Right ventricle myocardium inferior (tissue), 1 donor: Measurements from ENCODE around the gene ENO2. TPM values are rescaled to one million over a fixed set of nuclear protein-coding genes. Genes with fewer than 3 reads are reported as not detected.
"Not testable (repeated sequence)": the region's sequence is repeated elsewhere in the genome, so short reads cannot be mapped to it uniquely, and the experiment has no call there.

Experiments
- ATAC-seq: fragments of 200-7000 bp; cut with Tn5 transposase; one replicate; pipeline ENCODE4 v1.9.1; 2020; ENCODE audit warnings: mild to moderate bottlenecking, moderate library complexity
- DNase-seq: peaks from one replicate; pipeline ENCODE4 v3.0.0; 2021; ENCODE audit errors: missing footprints
- intact Hi-C: fragments of 100-400 bp; cut with DNase I; formaldehyde crosslinking; loops from one replicate; pipeline ENCODE4 v1.11.0; 2022
- total RNA-seq: library from RNA; stranded (reverse); fragmentation: NEBNext Ultra II Directional; extraction: Animal tissue kit (Norgen Biotek cat#: 25700); gene quantifications from one replicate; pipeline ENCODE4 v1.2.1, GENCODE V29; 2021
- donor health status: DM: no; HTN: yes; CAD: no; lungs with severe emphysema.

Gene ENO2
- total RNA-seq, 1 donor from 2014 or later: 10.2 TPM

GRCh38 chr12:6883252-6883651 is 31.1 kb upstream of the ENO2 start:
- ATAC-seq (no peak), DNase-seq (no peak)
- intact Hi-C loops: no loop called here

- intact Hi-C loops: no loop called here
- ATAC-seq: no peak
- no peak for DNase-seq
Measured at GRCh38 chr12:6883683-6884082, 30.7 kb upstream of the ENO2 start.

DNA sequence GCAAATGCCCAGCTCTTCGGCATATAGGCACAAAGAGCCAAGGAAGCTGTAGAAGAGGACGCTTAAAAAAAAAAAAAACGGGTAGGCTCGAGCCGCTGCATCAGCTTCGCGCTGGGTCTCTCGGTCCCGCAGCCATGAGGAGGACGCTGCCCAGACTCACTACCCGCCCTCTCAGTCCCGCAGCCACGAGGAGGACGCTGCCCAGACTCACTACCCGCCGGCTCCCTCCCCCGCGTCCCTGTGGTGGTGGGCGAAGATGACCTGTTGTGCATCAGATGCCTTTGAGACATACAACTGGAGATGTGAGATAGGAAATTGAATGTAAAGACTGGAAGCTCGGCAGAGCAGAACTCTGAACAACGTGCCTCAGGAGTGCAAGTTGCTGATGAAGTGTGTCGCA is 29.8 kb upstream of the ENO2 start:
- ATAC-seq (no peak), DNase-seq (no peak)
- intact Hi-C loops: no loop called here

DNA sequence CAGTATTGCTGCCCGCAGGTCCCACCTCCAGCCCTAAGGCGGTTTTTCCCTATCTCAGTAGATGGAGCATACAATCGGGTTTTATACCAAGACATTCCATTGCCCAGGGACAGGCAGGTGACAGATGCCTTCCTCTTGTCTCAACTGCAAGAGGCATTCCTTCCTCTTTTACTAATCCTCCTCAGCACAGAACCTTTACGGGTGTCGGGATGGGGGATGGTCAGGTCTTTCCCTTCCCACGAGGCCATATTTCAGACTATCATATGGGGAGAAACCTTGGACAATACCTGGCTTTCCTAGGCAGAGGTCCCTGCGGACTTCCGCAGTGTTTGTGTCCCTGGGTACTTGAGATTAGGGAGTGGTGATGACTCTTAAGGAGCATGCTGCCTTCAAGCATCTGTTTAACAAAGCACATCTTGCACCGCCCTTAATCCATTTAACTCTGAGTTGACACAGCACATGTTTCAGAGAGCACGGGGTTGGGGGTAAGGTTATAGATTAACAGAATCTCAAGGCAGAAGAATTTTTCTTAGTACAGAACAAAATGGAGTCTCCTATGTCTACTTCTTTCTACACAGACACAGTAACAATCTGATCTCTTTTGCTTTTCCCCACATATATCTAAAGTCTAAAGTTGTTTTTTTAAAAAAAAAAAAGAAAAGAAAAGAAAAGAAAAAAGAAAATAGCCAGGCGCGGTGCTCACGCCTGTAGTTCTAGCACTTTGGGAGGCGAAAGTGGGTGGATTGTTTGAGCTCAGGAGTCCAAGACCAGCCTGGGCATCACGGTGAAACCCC is 28.0 kb upstream of the ENO2 start:
- DNase-seq, ATAC-seq, intact Hi-C loops: not testable (repeated sequence)

DNA sequence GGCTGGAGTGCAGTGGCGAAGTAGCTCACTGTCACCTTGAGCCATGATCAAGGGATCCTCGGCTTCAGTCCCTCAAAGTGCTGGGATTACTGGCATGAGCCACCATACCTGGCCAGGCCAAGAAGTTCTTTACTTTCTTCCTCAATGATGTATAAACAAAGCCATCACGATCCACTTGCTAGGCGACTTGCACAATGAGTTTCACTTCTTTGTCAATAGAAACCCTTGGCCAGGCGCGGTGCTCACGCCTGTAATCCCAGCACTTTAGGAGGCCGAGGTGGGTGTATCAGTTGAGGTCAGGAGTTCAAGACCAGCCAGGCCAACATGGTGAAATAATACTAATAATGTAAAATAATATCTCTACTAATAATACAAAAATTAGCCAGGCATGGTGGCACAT is 26.9 kb upstream of the ENO2 start:
- intact Hi-C loops: no loop called here
- no peak for ATAC-seq

GRCh38 chr12:6888360-6888759 is 26.0 kb upstream of the ENO2 start:
- DNase-seq: no peak
- ATAC-seq: no peak
- intact Hi-C loops: no loop called here

More for the DNA sequence above, 26.9 kb upstream of the ENO2 start:
- DNase-seq: no peak

GRCh38 chr12:6888794-6889193 is 25.6 kb upstream of the ENO2 start:
- intact Hi-C loops, ATAC-seq, DNase-seq: not testable (repeated sequence)

DNA sequence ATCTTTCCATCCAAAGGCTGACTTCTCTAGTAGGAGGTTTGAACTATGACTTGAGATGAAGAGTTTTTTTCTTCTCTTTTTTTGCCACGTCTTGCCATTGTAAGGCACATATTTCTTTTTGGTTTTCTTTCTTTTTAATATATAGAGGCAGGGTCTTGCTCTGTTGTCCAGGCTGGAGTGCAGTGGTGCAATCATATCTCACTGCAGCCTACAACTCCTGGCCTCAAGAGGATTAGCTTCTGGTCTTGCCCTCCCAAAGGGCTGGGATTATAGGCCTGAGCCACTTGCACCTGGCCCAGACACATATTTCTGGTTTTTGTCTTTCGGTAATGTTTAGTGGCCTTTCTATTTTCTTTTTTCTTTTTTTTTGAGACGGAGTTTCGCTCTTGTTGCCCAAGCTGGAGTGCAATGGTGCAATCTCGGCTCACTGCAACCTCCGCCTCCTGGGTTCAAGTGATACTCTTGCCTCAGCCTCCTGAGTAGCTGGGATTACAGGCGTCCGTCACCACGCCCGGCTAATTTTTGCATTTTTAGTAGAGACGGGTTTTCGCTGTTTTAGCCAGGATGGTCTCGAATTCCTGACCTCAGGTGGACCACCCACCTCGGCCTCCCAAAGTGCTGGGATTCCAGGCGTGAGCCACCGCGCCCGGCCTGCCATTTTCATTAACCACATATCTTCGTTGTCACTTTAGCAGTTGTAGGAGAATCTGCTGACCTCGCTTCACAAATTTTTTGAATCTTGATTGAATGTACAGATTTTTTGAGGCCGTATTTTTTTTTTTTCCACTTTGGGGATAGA is 24.4 kb upstream of the ENO2 start:
- not testable (repeated sequence) for DNase-seq, ATAC-seq
- intact Hi-C loops: loop anchor here (2.0 kb wide), 1 partner anchor 17 kb away; the partner anchor contains the start of gene SPSB2

GRCh38 chr12:6890789-6891645 is 23.4 kb upstream of the ENO2 start:
- peak; percentile 97 for ATAC-seq
- peak; percentile 99 for DNase-seq
- intact Hi-C loops: loop anchor here (2.0 kb wide), 1 partner anchor 18 kb away; the partner anchor contains the start of gene SPSB2

DNA sequence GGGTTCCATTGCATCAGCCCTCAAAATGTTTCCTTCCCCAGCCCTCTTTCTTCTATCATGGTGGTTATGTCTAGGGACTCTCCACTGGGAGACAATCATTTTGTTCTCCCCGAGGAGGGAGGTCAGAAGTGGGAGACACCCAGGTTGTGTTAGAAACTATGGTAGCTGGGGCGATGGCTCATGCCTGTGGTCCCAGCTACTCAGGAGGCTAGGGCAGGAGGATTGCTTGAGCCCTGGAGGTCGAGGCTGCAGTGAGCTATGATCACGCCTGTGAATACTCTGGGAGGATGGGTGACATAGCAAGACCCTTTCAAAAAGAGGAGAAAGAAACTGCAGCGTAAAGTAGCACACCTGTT is 22.8 kb upstream of the ENO2 start:
- intact Hi-C loops: loop anchor here (2.0 kb wide), 1 partner anchor 19 kb away; the partner anchor contains the start of gene SPSB2
- DNase-seq (no peak), ATAC-seq (peak; percentile 2)

GRCh38 chr12:6892683-6893082 is 21.7 kb upstream of the ENO2 start:
- intact Hi-C loops, ATAC-seq, DNase-seq: not testable (repeated sequence)

DNA sequence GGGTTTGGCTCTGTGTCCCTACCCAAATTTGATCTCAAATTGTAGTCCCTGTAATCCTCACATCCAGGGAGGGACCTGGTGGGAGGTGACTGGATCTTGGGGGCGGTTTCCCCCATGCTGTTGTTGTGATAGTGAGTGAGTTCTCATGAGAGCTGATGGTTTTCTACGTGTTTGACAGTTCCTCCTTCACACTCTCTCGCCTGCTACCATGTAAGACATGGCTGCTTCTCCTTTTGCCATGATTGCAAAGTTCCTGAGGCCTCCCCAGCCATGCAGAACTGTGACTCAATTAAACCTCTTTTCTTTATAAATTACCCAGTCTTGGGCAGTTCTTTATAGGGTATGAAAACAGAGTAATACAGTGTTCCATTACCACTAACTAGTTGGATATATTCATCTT is 20.1 kb upstream of the ENO2 start:
- intact Hi-C loops: no loop called here
- ATAC-seq (no peak), DNase-seq (no peak)

DNA sequence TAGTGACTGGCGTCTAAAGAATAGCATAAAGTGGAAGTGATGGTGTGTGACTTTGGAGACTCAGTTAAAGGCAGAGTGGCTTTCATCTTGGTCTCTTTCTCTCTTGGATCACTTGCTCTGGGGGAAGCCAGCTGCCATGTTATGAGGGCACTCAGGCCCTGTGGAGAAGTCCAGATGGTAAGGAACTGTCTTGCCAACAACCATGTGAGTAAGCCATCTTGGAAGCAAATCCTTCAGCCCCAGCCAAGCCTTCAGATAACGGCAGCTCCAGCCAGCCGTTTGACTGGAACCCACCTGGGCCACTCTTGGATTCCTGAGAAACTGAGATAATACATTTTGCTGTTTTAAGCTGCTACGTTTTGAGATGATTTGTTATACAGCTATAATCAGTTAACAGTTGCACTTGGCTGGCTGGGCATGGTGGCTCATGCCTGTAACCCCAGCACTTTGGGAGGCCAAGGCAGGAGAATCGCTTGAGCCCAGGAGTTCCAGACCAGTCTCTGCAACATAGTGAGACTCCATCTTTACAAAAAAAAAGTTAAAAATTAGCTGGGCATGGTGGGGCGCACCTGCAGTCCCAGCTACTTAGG is 17.4 kb upstream of the ENO2 start:
- DNase-seq (no peak), ATAC-seq (no peak)
- intact Hi-C loops: no loop called here

DNA sequence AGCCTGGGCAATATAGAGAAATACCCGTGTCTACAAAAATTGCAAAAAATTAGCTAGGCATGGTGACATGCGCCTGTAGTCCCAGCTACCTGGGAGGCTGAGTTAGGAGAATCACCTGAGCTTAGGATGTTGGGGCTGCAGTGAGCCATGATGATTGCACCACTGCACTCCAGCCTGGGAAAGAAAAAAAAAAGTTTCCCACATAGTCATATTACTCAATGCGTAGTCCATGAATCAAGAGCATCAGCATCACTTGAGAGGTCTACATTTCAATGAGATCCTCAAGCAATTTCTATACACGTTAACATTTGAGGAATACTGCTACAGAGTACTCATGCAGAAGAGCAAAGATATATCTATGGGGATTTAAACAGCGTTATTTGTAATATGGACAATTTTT is 15.0 kb upstream of the ENO2 start:
- no peak for DNase-seq
- intact Hi-C loops: no loop called here
- no peak for ATAC-seq

DNA sequence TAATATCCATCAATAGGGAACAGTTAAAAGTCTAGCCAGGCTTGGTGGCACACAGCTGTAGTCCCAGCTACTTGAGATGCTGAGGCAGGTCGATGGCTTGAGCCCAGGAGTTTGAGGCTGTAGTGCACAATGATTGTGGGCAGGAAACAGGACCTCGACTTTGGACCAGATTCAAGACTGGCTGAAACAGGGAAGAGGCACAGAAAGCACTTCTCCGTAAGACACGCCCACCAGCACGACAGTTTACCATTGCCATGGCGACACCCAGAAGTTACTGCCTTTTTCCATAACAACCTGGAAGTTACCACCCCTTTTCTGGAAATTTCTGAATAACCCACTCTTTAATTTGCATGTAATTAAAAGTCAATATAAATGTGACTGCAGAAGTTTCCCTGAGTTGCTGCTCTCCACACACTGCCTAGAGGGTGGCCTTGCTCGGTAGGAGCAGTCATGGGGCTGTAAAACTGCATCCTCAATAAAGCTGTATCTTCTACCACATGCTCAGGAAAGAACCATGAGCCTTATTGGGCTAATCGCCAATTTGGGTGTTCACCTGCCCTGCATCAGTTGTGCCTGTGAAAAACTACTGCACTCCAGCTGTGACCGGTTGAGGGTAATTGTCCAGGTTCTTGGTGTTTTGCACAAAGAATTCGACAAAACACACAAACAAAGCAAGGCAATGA is 14.4 kb upstream of the ENO2 start:
- ATAC-seq (no peak), DNase-seq (peak; percentile 78)
- intact Hi-C loops: no loop called here

GRCh38 chr12:6902448-6902847 is 11.9 kb upstream of the ENO2 start:
- intact Hi-C loops: no loop called here
- ATAC-seq (no peak), DNase-seq (no peak)

- no peak for ATAC-seq
- intact Hi-C loops: loop anchor here (2.0 kb wide), 1 partner anchor 21 kb away; no protein-coding TSS in a partner anchor
Measured at GRCh38 chr12:6903722-6904121, 10.7 kb upstream of the ENO2 start.

More at GRCh38 chr12:6903722-6904121, 10.7 kb upstream of the ENO2 start:
- no peak for DNase-seq
